HG03159 (cell line): ENCODE measurements around the gene GCNT4.
"Not testable (repeated sequence)": the region's sequence is repeated elsewhere in the genome, so short reads cannot be mapped to it uniquely, and the experiment has no call there.

Experiments used
- ATAC-seq: cut with Tn5 transposase; IDR thresholded peaks from one replicate; pipeline ENCODE4 v1.9.1; 2021; ENCODE audit warnings: mild to moderate bottlenecking, moderate library complexity; ENCODE audit not compliant: unreplicated experiment

Gene GCNT4

GRCh38 chr5:75052192-75053053 lies at the start of gene GCNT4:
GCNT4 (minus strand) TSS chr5:75052558; CDS start chr5:75030037, 22,521 bp downstream.
- ATAC-seq, result peak; percentile 21

GRCh38 chr5:75095956-75096355 lies 43.6 kb upstream of the GCNT4 start:
- ATAC-seq, result not testable (repeated sequence)

- ATAC-seq, result no peak
Measured at GRCh38 chr5:75091597-75091996, 39.2 kb upstream of the GCNT4 start.

- ATAC-seq, result no peak
Measured at GRCh38 chr5:75089662-75090061, 37.3 kb upstream of the GCNT4 start.

GRCh38 chr5:75089137-75089536 lies 36.8 kb upstream of the GCNT4 start:
- ATAC-seq, result no peak

- ATAC-seq, result no peak
Measured at GRCh38 chr5:75088648-75089047, 36.3 kb upstream of the GCNT4 start.

- no peak for ATAC-seq
Measured at GRCh38 chr5:75081510-75081909, 29.2 kb upstream of the GCNT4 start.

GRCh38 chr5:75079346-75079745 lies 27.0 kb upstream of the GCNT4 start:
- not testable (repeated sequence) for ATAC-seq

- no peak for ATAC-seq
Measured at GRCh38 chr5:75078027-75078426, 25.7 kb upstream of the GCNT4 start.

- ATAC-seq, result no peak
Measured at GRCh38 chr5:75072061-75072460, 19.7 kb upstream of the GCNT4 start.

GRCh38 chr5:75071100-75071499 lies 18.7 kb upstream of the GCNT4 start:
- ATAC-seq, result no peak

- ATAC-seq, result no peak
Measured at GRCh38 chr5:75067434-75067833, 15.1 kb upstream of the GCNT4 start.

- peak; percentile 46 for ATAC-seq
Measured at GRCh38 chr5:75062925-75063531, 10.7 kb upstream of the GCNT4 start.

GRCh38 chr5:75059912-75060545 lies 7.7 kb upstream of the GCNT4 start:
- ATAC-seq, result no peak

- ATAC-seq, result no peak
Measured at GRCh38 chr5:75058986-75059535, 6.7 kb upstream of the GCNT4 start.

GRCh38 chr5:75057561-75057960 lies 5.2 kb upstream of the GCNT4 start:
- ATAC-seq, result no peak

GRCh38 chr5:75055727-75056144 lies 3.4 kb upstream of the GCNT4 start:
- ATAC-seq, result no peak

- no peak for ATAC-seq
Measured at GRCh38 chr5:75054134-75054930, 2.0 kb upstream of the GCNT4 start.

GRCh38 chr5:75053304-75054133 lies 1.2 kb upstream of the GCNT4 start:
- ATAC-seq, result peak; percentile 37

GRCh38 chr5:75053054-75053303 lies 621 bp upstream of the GCNT4 start:
- peak; percentile 8 for ATAC-seq
